Activated CD8-positive, alpha-beta T cell treated with anti-CD3 and anti-CD28 coated beads for 36 hours (primary cell): Measurements from ENCODE around the gene B4GALNT3. TPM values are rescaled to one million over a fixed set of nuclear protein-coding genes. Genes with fewer than 3 reads are reported as not detected.
A peak's percentile ranks its signal among the peaks of the same experiment; 100 is the strongest.
"Not testable (repeated sequence)": the region's sequence is repeated elsewhere in the genome, so short reads cannot be mapped to it uniquely, and the experiment has no call there.

Experiments
- ATAC-seq: fragments of 200-7000 bp; cut with Tn5 transposase; one replicate; pipeline ENCODE4 v1.10.0; 2021; ENCODE audit warnings: mild to moderate bottlenecking, moderate library complexity
- CTCF ChIA-PET: fragments of 350-600 bp; sonication (Branson Sonifier 250); formaldehyde crosslinking; loops from one replicate; lab custom pipeline; 2021; ENCODE audit warnings: antibody characterized with exemption; lab: Charles Lee
- POLR2A ChIA-PET: fragments of 350-600 bp; sonication (Branson Sonifier 250); formaldehyde crosslinking; loops from one replicate; lab custom pipeline; 2021; ENCODE audit warnings: antibody characterized with exemption; lab: Charles Lee
- DNase-seq: peaks from one replicate; pipeline ENCODE4 v3.0.0-alpha.2; 2020
- H3K27ac Mint-ChIP-seq: one replicate; pipeline ENCODE4 v1.8.0; 2021; ENCODE audit warnings: mild to moderate bottlenecking, mixed read lengths
- H3K27me3 Mint-ChIP-seq: one replicate; pipeline ENCODE4 v1.8.0; 2021; ENCODE audit warnings: mixed read lengths
- H3K36me3 Mint-ChIP-seq: one replicate; pipeline ENCODE4 v1.8.0; 2021; ENCODE audit warnings: low read depth, mixed read lengths
- H3K4me1 Mint-ChIP-seq: one replicate; pipeline ENCODE4 v1.8.0; 2021; ENCODE audit warnings: low read depth, mixed read lengths
- H3K4me3 Mint-ChIP-seq: one replicate; pipeline ENCODE4 v1.8.0; 2021; ENCODE audit warnings: mild to moderate bottlenecking, moderate library complexity, mixed read lengths
- H3K9me3 Mint-ChIP-seq: one replicate; pipeline ENCODE4 v1.8.0; 2021; ENCODE audit warnings: mixed read lengths
- CTCF ChIP-seq: fragments of 200-600 bp; IDR thresholded peaks from one replicate; pipeline ENCODE4 v1.8.0; 2022; ENCODE audit warnings: antibody characterized with exemption, mild to moderate bottlenecking
- intact Hi-C: fragments of 100-400 bp; cut with micrococcal nuclease; formaldehyde crosslinking; loops from one replicate; pipeline ENCODE4 v1.10.0; 2022
- total RNA-seq, 2 experiments: library from RNA; stranded (reverse); gene quantifications; one replicate each; pipeline ENCODE4 v1.2.3, GENCODE V29; 2021

B4GALNT3 gene
- 1 to 10 TPM; 2.8 to 3.4 TPM for total RNA-seq

- no peak for TF ChIP-seq CTCF
- intact Hi-C loops: loop anchor here (5.0 kb wide), 1 partner anchor 88 kb away; no protein-coding TSS in a partner anchor
- peaks cover 38% of the 10 kb centered on the region for H3K27me3 Mint-ChIP-seq
- peaks cover 16% of the 10 kb centered on the region for H3K4me1 Mint-ChIP-seq
- ChIA-PET POLR2A (no interaction called here), CTCF (interaction anchor here (1.0 to 1.2 kb wide), 2 partner anchors 8 to 88 kb away, joined by 3 to 5 read pairs; no protein-coding TSS in a partner anchor)
- peak; percentile 60 for ATAC-seq
- no peak within 1 kb of the TSS for H3K27ac Mint-ChIP-seq
- H3K9me3 Mint-ChIP-seq: no peaks in the 10 kb centered on the region
- DNase-seq: peak; percentile 35
- H3K36me3 Mint-ChIP-seq: no peaks in the 10 kb centered on the region
- peak within 1 kb of the TSS; percentile 65 for H3K4me3 Mint-ChIP-seq
Measured at GRCh38 chr12:459430-460258, at the start of gene B4GALNT3. Gene B4GALNT3, plus strand, starts transcription at chr12:459939. Its CDS starts 438 bp downstream, at chr12:460377.

- ChIA-PET CTCF (interaction anchor here (1.2 kb wide), 1 partner anchor 27 kb away, joined by 3 read pairs; no protein-coding TSS in a partner anchor), POLR2A (no interaction called here)
- H3K27ac Mint-ChIP-seq: no peak overlapping the region
- H3K27me3 Mint-ChIP-seq: no peaks in the 10 kb centered on the region
- ATAC-seq (no peak), DNase-seq (no peak)
- TF ChIP-seq CTCF: no peak
- H3K36me3 Mint-ChIP-seq: peaks cover 35% of the 10 kb centered on the region
- no peaks in the 10 kb centered on the region for H3K9me3 Mint-ChIP-seq
- H3K4me1 Mint-ChIP-seq: no peaks in the 10 kb centered on the region
- H3K4me3 Mint-ChIP-seq: no peak overlapping the region
- intact Hi-C loops: no loop called here
Measured at GRCh38 chr12:414859-415258, 44.9 kb upstream of the B4GALNT3 start.

GRCh38 chr12:418432-418831 is 41.3 kb upstream of the B4GALNT3 start:
- Mint-ChIP-seq H3K4me3 (no peak overlapping the region), H3K27ac (no peak overlapping the region), H3K36me3 (peaks cover 31% of the 10 kb centered on the region), H3K27me3 (no peaks in the 10 kb centered on the region), H3K9me3 (no peaks in the 10 kb centered on the region), H3K4me1 (no peaks in the 10 kb centered on the region)
- intact Hi-C loops: no loop called here
- ATAC-seq (no peak), DNase-seq (no peak)
- POLR2A ChIA-PET: no interaction called here
- CTCF ChIA-PET: interaction anchor here (1.5 to 1.9 kb wide), 2 partner anchors 17 to 24 kb away, joined by 5 to 6 read pairs; partner anchors contain the start of gene CCDC77
- no peak for TF ChIP-seq CTCF

- ATAC-seq: no peak
- H3K27me3 Mint-ChIP-seq: no peaks in the 10 kb centered on the region
- DNase-seq: no peak
- no peaks in the 10 kb centered on the region for H3K4me1 Mint-ChIP-seq
- no peak overlapping the region for H3K4me3 Mint-ChIP-seq
- CTCF ChIA-PET: interaction anchor here (0.6 kb wide), 1 partner anchor 24 kb away, joined by 4 read pairs; no protein-coding TSS in a partner anchor
- no peak for TF ChIP-seq CTCF
- H3K36me3 Mint-ChIP-seq: peaks cover 30% of the 10 kb centered on the region
- intact Hi-C loops: no loop called here
- no peak overlapping the region for H3K27ac Mint-ChIP-seq
- POLR2A ChIA-PET: no interaction called here
- no peaks in the 10 kb centered on the region for H3K9me3 Mint-ChIP-seq
Measured at GRCh38 chr12:422526-422925, 37.2 kb upstream of the B4GALNT3 start.

- H3K36me3 Mint-ChIP-seq: peaks cover 26% of the 10 kb centered on the region
- H3K4me3 Mint-ChIP-seq, H3K27me3 Mint-ChIP-seq, H3K4me1 Mint-ChIP-seq, ATAC-seq, H3K9me3 Mint-ChIP-seq, H3K27ac Mint-ChIP-seq, CTCF ChIA-PET, POLR2A ChIA-PET, intact Hi-C loops, DNase-seq: not testable (repeated sequence)
Measured at GRCh38 chr12:435737-436136, 24.0 kb upstream of the B4GALNT3 start.
